Endodermal cell (in vitro differentiated cells): Measurements from ENCODE around the gene AGO1. TPM values are rescaled to one million over a fixed set of nuclear protein-coding genes. Genes with fewer than 3 reads are reported as not detected.

ENCODE experiments used
- DNase-seq: peaks from one replicate; pipeline ENCODE4 v3.0.0-alpha.2; 2017
- H3K27ac ChIP-seq: 2 replicates; pipeline ENCODE4 v1.5.1; 2013; ENCODE audit warnings: mild to moderate bottlenecking, low read depth, low read length, moderate library complexity
- H3K27me3 ChIP-seq: 2 replicates; pipeline ENCODE4 v1.6.1; 2013; ENCODE audit warnings: mild to moderate bottlenecking, low read length, moderate library complexity; ENCODE audit not compliant: insufficient read depth, control insufficient read depth, poor library complexity, severe bottlenecking
- H3K36me3 ChIP-seq: 2 replicates; pipeline ENCODE4 v1.7.0; 2013; ENCODE audit warnings: mild to moderate bottlenecking, low read length, moderate library complexity; ENCODE audit not compliant: control insufficient read depth, insufficient read depth
- H3K4me1 ChIP-seq: one replicate; pipeline ENCODE4 v1.7.0; 2013; ENCODE audit warnings: low read length; ENCODE audit not compliant: control insufficient read depth, insufficient read depth
- H3K4me3 ChIP-seq: 2 replicates; pipeline ENCODE4 v1.5.1; 2013; ENCODE audit warnings: mild to moderate bottlenecking, low read length, moderate library complexity
- H3K9ac ChIP-seq: 2 replicates; pipeline ENCODE4 v1.6.1; 2013; ENCODE audit warnings: mild to moderate bottlenecking, low read length, moderate library complexity; ENCODE audit not compliant: poor library complexity, severe bottlenecking; ENCODE audit errors: extremely low read depth
- H3K9me3 ChIP-seq: 2 replicates; pipeline ENCODE4 v1.6.1; 2013; ENCODE audit warnings: mild to moderate bottlenecking, low read length, moderate library complexity; ENCODE audit not compliant: control insufficient read depth
- H3K27ac Mint-ChIP-seq: 2 replicates; pipeline ENCODE4 v1.8.0; 2020; ENCODE audit warnings: mixed read lengths
- H3K27me3 Mint-ChIP-seq: 2 replicates; pipeline ENCODE4 v1.8.0; 2021; ENCODE audit warnings: mild to moderate bottlenecking, mixed read lengths; ENCODE audit not compliant: insufficient read depth
- H3K36me3 Mint-ChIP-seq: 2 replicates; pipeline ENCODE4 v1.8.0; 2020; ENCODE audit warnings: low read depth, mixed read lengths
- H3K4me1 Mint-ChIP-seq: 2 replicates; pipeline ENCODE4 v1.8.0; 2020; ENCODE audit warnings: mixed read lengths
- H3K4me3 Mint-ChIP-seq: 2 replicates; pipeline ENCODE4 v1.8.0; 2020; ENCODE audit warnings: mild to moderate bottlenecking, moderate library complexity, mixed read lengths
- H3K9me3 Mint-ChIP-seq: 2 replicates; pipeline ENCODE4 v1.8.0; 2020; ENCODE audit warnings: mild to moderate bottlenecking, mixed read lengths
- CTCF ChIP-seq: fragments of 200-600 bp; sonication (generic); conservative IDR thresholded peaks from 2 replicates; pipeline ENCODE4 v1.5.0; 2021; ENCODE audit warnings: antibody characterized with exemption, mild to moderate bottlenecking
- WGBS, 2 experiments: methylation state at CpG; one replicate each; pipeline versions ENCODE4 v1.1.5 to v1.1.7; 2013; ENCODE audit warnings: missing lambda C conversion rate in 2 of 2, mixed read lengths in 1 of 2; ENCODE audit not compliant: insufficient coverage in 1 of 2, insufficient read length in 1 of 2; 5-methylcytosine and 5-hydroxymethylcytosine counted together
- total RNA-seq, 2 donors: library from RNA; stranded (reverse); fragmentation: NEBNext Ultra II Directional in 1 of 2; extraction: Animal tissue kit (Norgen Biotek cat#: 25700) in 1 of 2; gene quantifications; 2 replicates in 1 of 2; 3 replicates in 1 of 2; pipeline ENCODE4 v1.2.1, GENCODE V29; 2021

AGO1 gene
- total RNA-seq, 2 donors from 2014 or later = 54.5 to 65.7 TPM

- Mint-ChIP-seq H3K27me3 (no peaks in the 10 kb centered on the region), H3K4me1 (no peaks in the 10 kb centered on the region), H3K27ac (no peak overlapping the region), H3K36me3 (peaks cover 70% of the 10 kb centered on the region), H3K9me3 (peaks cover 16% of the 10 kb centered on the region), H3K4me3 (no peak overlapping the region)
- no peak for DNase-seq
- Histone ChIP-seq H3K36me3 (peaks cover 75% of the 10 kb centered on the region), H3K4me1 (no peaks in the 10 kb centered on the region), H3K4me3 (no peak overlapping the region), H3K27ac (no peak overlapping the region), H3K9me3 (peaks cover 16% of the 10 kb centered on the region), H3K27me3 (no peaks in the 10 kb centered on the region), H3K9ac (no peak overlapping the region)
- TF ChIP-seq CTCF = no peak
- WGBS, 2 experiments = 63 to 75% methylated on average over 1 to 2 of the region's 2 CpGs
Observed at GRCh38 chr1:35835398-35835797, 47.6 kb upstream of the AGO1 start.

- H3K36me3 ChIP-seq = peaks cover 72% of the 10 kb centered on the region
- no peak overlapping the region for H3K4me3 Mint-ChIP-seq
- no peak for DNase-seq
Observed at GRCh38 chr1:35836734-35837133, 46.3 kb upstream of the AGO1 start.

GRCh38 chr1:35838693-35839245 lies 44.2 kb upstream of the AGO1 start:
- peaks cover 16% of the 10 kb centered on the region for H3K9me3 Mint-ChIP-seq
- H3K27ac Mint-ChIP-seq = no peak overlapping the region
- Histone ChIP-seq H3K9ac (no peak overlapping the region), H3K4me1 (no peaks in the 10 kb centered on the region), H3K27me3 (no peaks in the 10 kb centered on the region), H3K36me3 (peaks cover 61% of the 10 kb centered on the region), H3K4me3 (no peak overlapping the region), H3K9me3 (peaks cover 16% of the 10 kb centered on the region), H3K27ac (no peak overlapping the region)
- H3K4me3 Mint-ChIP-seq = no peak overlapping the region
- no peaks in the 10 kb centered on the region for H3K4me1 Mint-ChIP-seq
- WGBS, 2 experiments = 90 to 92% methylated on average over 3 to 7 of the region's 8 CpGs
- TF ChIP-seq CTCF = no peak
- H3K36me3 Mint-ChIP-seq = peaks cover 78% of the 10 kb centered on the region
- H3K27me3 Mint-ChIP-seq = no peaks in the 10 kb centered on the region
- no peak for DNase-seq

More at GRCh38 chr1:35836734-35837133, 46.3 kb upstream of the AGO1 start:
- Mint-ChIP-seq H3K36me3 (peaks cover 72% of the 10 kb centered on the region), H3K27ac (no peak overlapping the region), H3K4me1 (no peaks in the 10 kb centered on the region), H3K9me3 (peaks cover 16% of the 10 kb centered on the region), H3K27me3 (no peaks in the 10 kb centered on the region)
- no peak overlapping the region for H3K9ac ChIP-seq
- H3K9me3 ChIP-seq = peaks cover 16% of the 10 kb centered on the region
- no peak overlapping the region for H3K27ac ChIP-seq
- H3K4me3 ChIP-seq = no peak overlapping the region
- no peaks in the 10 kb centered on the region for H3K4me1 ChIP-seq
- no CpG with 5 or more reads among the region's 1 CpG for WGBS, 2 experiments
- no peaks in the 10 kb centered on the region for H3K27me3 ChIP-seq
- TF ChIP-seq CTCF = no peak
